Activated CD8-positive, alpha-beta memory T cell treated with anti-CD3 and anti-CD28 coated beads, Interleukin-2, amount 50 U/mL, for 4 hours (primary cell): ENCODE data around the gene ABCA7.

Experiments
- DNase-seq: peaks from one replicate; pipeline ENCODE4 v3.0.0-alpha.2; 2020

The ABCA7 gene

GRCh38 chr19:1073063-1073955 is 33.4 kb downstream of the ABCA7 start:
- peak; percentile 27 for DNase-seq

GRCh38 chr19:1073956-1074517 is 34.1 kb downstream of the ABCA7 start:
- DNase-seq = peak; percentile 25

- DNase-seq = peak; percentile 93
Observed at GRCh38 chr19:1074544-1075283, 34.8 kb downstream of the ABCA7 start.

GRCh38 chr19:1076046-1076386 is 36.1 kb downstream of the ABCA7 start:
- DNase-seq = no peak

- DNase-seq = peak; percentile 90
Observed at GRCh38 chr19:1076951-1077350, 37.0 kb downstream of the ABCA7 start.

GRCh38 chr19:1079566-1080111 is 39.7 kb downstream of the ABCA7 start:
- DNase-seq = peak; percentile 42

GRCh38 chr19:1080360-1081161 is 40.7 kb downstream of the ABCA7 start:
- DNase-seq = peak; percentile 21

GRCh38 chr19:1081301-1082164 is 41.6 kb downstream of the ABCA7 start:
- DNase-seq = peak; percentile 16

GRCh38 chr19:1082165-1082927 is 42.4 kb downstream of the ABCA7 start:
- DNase-seq = peak; percentile 64

- peak; percentile 15 for DNase-seq
Observed at GRCh38 chr19:1082928-1083816, 43.3 kb downstream of the ABCA7 start.

GRCh38 chr19:1084024-1084868 is 44.3 kb downstream of the ABCA7 start:
- peak; percentile 18 for DNase-seq

- DNase-seq = no peak
Observed at GRCh38 chr19:1085053-1085658, 45.2 kb downstream of the ABCA7 start.

- DNase-seq = no peak
Observed at GRCh38 chr19:1085676-1086442, 46.0 kb downstream of the ABCA7 start.

- DNase-seq = no peak
Observed at GRCh38 chr19:1086613-1087012, 46.7 kb downstream of the ABCA7 start.

- DNase-seq = no peak
Observed at GRCh38 chr19:1087813-1088415, 48.0 kb downstream of the ABCA7 start.

- DNase-seq = no peak
Observed at GRCh38 chr19:1088416-1089010, 48.6 kb downstream of the ABCA7 start.
